ENCODE measurements around the gene RGL1.

RGL1 gene

GRCh38 chr1:183816110-183816509, 11.2 kb downstream of the RGL1 start:
- no peak overlapping the region for H3K27ac ChIP-seq (ENCODE audit: low read depth, low read length)
- no peaks in the 10 kb centered on the region for H3K27me3 ChIP-seq (ENCODE audit: control insufficient read depth, low read length)
- no peaks in the 10 kb centered on the region for H3F3A ChIP-seq (ENCODE audit: control insufficient read depth, insufficient read depth)
- H4K20me1 ChIP-seq (ENCODE audit: control insufficient read depth, insufficient read depth, low read depth, low read length) = no peaks in the 10 kb centered on the region
- H3K79me2 ChIP-seq (ENCODE audit: control insufficient read depth, low read length) = no peaks in the 10 kb centered on the region
- H3K36me3 ChIP-seq (ENCODE audit: control insufficient read depth, low read length) = no peaks in the 10 kb centered on the region
- H3K9me3 ChIP-seq (ENCODE audit: control insufficient read depth, insufficient read depth, low read length) = no peaks in the 10 kb centered on the region
- peaks cover 8% of the 10 kb centered on the region for H3K4me1 ChIP-seq (ENCODE audit: control insufficient read depth, low read length)
- no peak for TF ChIP-seq CTCF (IDR thresholded peaks at IDR 0.05; ENCODE audit: low read depth, low read length, poor library complexity, severe bottlenecking)
- TF ChIP-seq EZH2phosphoT487 (IDR thresholded peaks at IDR 0.05; ENCODE audit: borderline replicate concordance, low read length) = no peak
- no peak overlapping the region for H3K4me2 ChIP-seq (ENCODE audit: low read length)
- no peaks in the 10 kb centered on the region for H3K9me2 ChIP-seq (replicated peaks; ENCODE audit: control insufficient read depth, low read length)
- no peak overlapping the region for H3K4me3 ChIP-seq (ENCODE audit: low read length)

- no peaks in the 10 kb centered on the region for H3K9me2 ChIP-seq (replicated peaks; ENCODE audit: control insufficient read depth, low read length)
- no peaks in the 10 kb centered on the region for H4K20me1 ChIP-seq (ENCODE audit: control insufficient read depth, insufficient read depth, low read depth, low read length)
- no peaks in the 10 kb centered on the region for H3K79me2 ChIP-seq (ENCODE audit: control insufficient read depth, low read length)
- no peak overlapping the region for H3K4me3 ChIP-seq (ENCODE audit: low read length)
- TF ChIP-seq CTCF (IDR thresholded peaks at IDR 0.05; ENCODE audit: low read depth, low read length, poor library complexity, severe bottlenecking) (no peak), EZH2phosphoT487 (IDR thresholded peaks at IDR 0.05; ENCODE audit: borderline replicate concordance, low read length) (no peak)
- H3K9me3 ChIP-seq (ENCODE audit: control insufficient read depth, insufficient read depth, low read length) = no peaks in the 10 kb centered on the region
- no peak overlapping the region for H3K27ac ChIP-seq (ENCODE audit: low read depth, low read length)
- no peaks in the 10 kb centered on the region for H3F3A ChIP-seq (ENCODE audit: control insufficient read depth, insufficient read depth)
- H3K4me1 ChIP-seq (ENCODE audit: control insufficient read depth, low read length) = peaks cover 8% of the 10 kb centered on the region
- H3K27me3 ChIP-seq (ENCODE audit: control insufficient read depth, low read length) = no peaks in the 10 kb centered on the region
- no peaks in the 10 kb centered on the region for H3K36me3 ChIP-seq (ENCODE audit: control insufficient read depth, low read length)
- H3K4me2 ChIP-seq (ENCODE audit: low read length) = no peak overlapping the region
These were observed 12.8 kb downstream of the RGL1 start for GRCh38 chr1:183817576-183818288.

- Histone ChIP-seq H3K36me3 (ENCODE audit: control insufficient read depth, low read length) (no peaks in the 10 kb centered on the region), H3K79me2 (ENCODE audit: control insufficient read depth, low read length) (no peaks in the 10 kb centered on the region), H3K27ac (ENCODE audit: low read depth, low read length) (no peak overlapping the region), H3K9me3 (ENCODE audit: control insufficient read depth, insufficient read depth, low read length) (no peaks in the 10 kb centered on the region), H3K9me2 (replicated peaks; ENCODE audit: control insufficient read depth, low read length) (no peaks in the 10 kb centered on the region), H3K4me1 (ENCODE audit: control insufficient read depth, low read length) (peaks cover 8% of the 10 kb centered on the region), H3K27me3 (ENCODE audit: control insufficient read depth, low read length) (no peaks in the 10 kb centered on the region), H3F3A (ENCODE audit: control insufficient read depth, insufficient read depth) (no peaks in the 10 kb centered on the region), H3K4me3 (ENCODE audit: low read length) (no peak overlapping the region), H4K20me1 (ENCODE audit: control insufficient read depth, insufficient read depth, low read depth, low read length) (no peaks in the 10 kb centered on the region), H3K4me2 (ENCODE audit: low read length) (no peak overlapping the region)
- TF ChIP-seq EZH2phosphoT487 (IDR thresholded peaks at IDR 0.05; ENCODE audit: borderline replicate concordance, low read length) = no peak
- no peak for TF ChIP-seq CTCF (IDR thresholded peaks at IDR 0.05; ENCODE audit: low read depth, low read length, poor library complexity, severe bottlenecking)
These were observed 14.1 kb downstream of the RGL1 start for GRCh38 chr1:183819059-183819458.

Data from DOHH2 (cell line).